H9 (cell line): ENCODE measurements around the gene ZNF414. TPM values are rescaled to one million over a fixed set of nuclear protein-coding genes. Genes with fewer than 3 reads are reported as not detected.

Experiments
- DNase-seq: peaks from one replicate; pipeline ENCODE4 v3.0.0-alpha.2; 2017
- H2AFZ ChIP-seq: one replicate; pipeline ENCODE4 v1.6.1; 2013; ENCODE audit warnings: mild to moderate bottlenecking, low read length, control low read depth, moderate library complexity
- H2AK5ac ChIP-seq: 2 replicates; pipeline ENCODE4 v1.6.1; 2013; ENCODE audit warnings: low read length, control low read depth, mixed read lengths; ENCODE audit not compliant: insufficient read length
- H2BK120ac ChIP-seq: one replicate; pipeline ENCODE4 v1.6.1; 2013; ENCODE audit warnings: low read depth, mild to moderate bottlenecking, low read length, control low read depth, inconsistent platforms; ENCODE audit not compliant: poor library complexity, severe bottlenecking
- H2BK12ac ChIP-seq: 2 replicates; pipeline ENCODE4 v1.6.1; 2013; ENCODE audit warnings: low read length, control low read depth, mixed read lengths, low read depth; ENCODE audit not compliant: insufficient read length
- H2BK15ac ChIP-seq: 2 replicates; pipeline ENCODE4 v1.6.1; 2013; ENCODE audit warnings: low read depth, low read length, control low read depth
- H2BK20ac ChIP-seq: one replicate; pipeline ENCODE4 v1.6.1; 2013; ENCODE audit warnings: low read depth, mild to moderate bottlenecking, low read length, control low read depth, inconsistent platforms; ENCODE audit not compliant: poor library complexity, severe bottlenecking
- H2BK5ac ChIP-seq: 2 replicates; pipeline ENCODE4 v1.6.1; 2013; ENCODE audit warnings: low read length, control low read depth, mixed read lengths; ENCODE audit not compliant: insufficient read length
- H3K14ac ChIP-seq: 2 replicates; pipeline ENCODE4 v1.6.1; 2013; ENCODE audit warnings: low read length, control low read depth; ENCODE audit not compliant: insufficient read depth
- H3K18ac ChIP-seq: 2 replicates; pipeline ENCODE4 v1.6.1; 2013; ENCODE audit warnings: low read depth, mild to moderate bottlenecking, mixed read lengths, low read length, control low read depth; ENCODE audit not compliant: insufficient read length
- H3K23ac ChIP-seq: 2 replicates; pipeline ENCODE4 v1.6.1; 2013; ENCODE audit warnings: low read length, control low read depth, mixed read lengths, low read depth; ENCODE audit not compliant: insufficient read length
- H3K23me2 ChIP-seq: 2 replicates; pipeline ENCODE4 v1.6.1; 2013; ENCODE audit warnings: low read depth, mild to moderate bottlenecking, mixed read lengths, low read length, control low read depth; ENCODE audit not compliant: insufficient read length, poor library complexity, severe bottlenecking
- H3K27ac ChIP-seq: 2 replicates; pipeline ENCODE4 v1.5.1; 2013; ENCODE audit warnings: low read length, control low read depth, mixed read lengths, low read depth; ENCODE audit not compliant: insufficient read length
- H3K27me3 ChIP-seq: 2 replicates; pipeline ENCODE4 v1.6.1; 2013; ENCODE audit warnings: low read length, control low read depth, inconsistent platforms; ENCODE audit not compliant: insufficient read depth
- H3K4ac ChIP-seq: 2 replicates; pipeline ENCODE4 v1.6.1; 2013; ENCODE audit warnings: low read depth, mild to moderate bottlenecking, control low read depth, inconsistent platforms, low read length, moderate library complexity
- H3K4me1 ChIP-seq: 2 replicates; pipeline ENCODE4 v1.6.1; 2013; ENCODE audit warnings: low read length, control low read depth, inconsistent platforms; ENCODE audit not compliant: insufficient read depth
- H3K4me2 ChIP-seq: 2 replicates; pipeline ENCODE4 v1.6.1; 2013; ENCODE audit warnings: low read length, control low read depth, mixed read lengths; ENCODE audit not compliant: insufficient read length, insufficient read depth
- H3K56ac ChIP-seq: 2 replicates; pipeline ENCODE4 v1.6.1; 2013; ENCODE audit warnings: low read depth, mild to moderate bottlenecking, mixed read lengths, low read length, control low read depth; ENCODE audit not compliant: insufficient read length
- H3K79me1 ChIP-seq: 2 replicates; pipeline ENCODE4 v1.6.1; 2013; ENCODE audit warnings: low read depth, mild to moderate bottlenecking, moderate library complexity, low read length, control low read depth, inconsistent platforms; ENCODE audit not compliant: insufficient read depth, poor library complexity, severe bottlenecking
- H3K79me2 ChIP-seq: 2 replicates; pipeline ENCODE4 v1.6.1; 2013; ENCODE audit warnings: low read length, control low read depth, inconsistent platforms; ENCODE audit not compliant: insufficient read depth
- H3K9ac ChIP-seq: 2 replicates; pipeline ENCODE4 v1.6.1; 2013; ENCODE audit warnings: low read length, control low read depth, mixed read lengths; ENCODE audit not compliant: insufficient read length; ENCODE audit errors: extremely low read depth
- H3K9me3 ChIP-seq: one replicate; pipeline ENCODE4 v1.6.1; 2013; ENCODE audit warnings: low read depth, low read length, inconsistent platforms; ENCODE audit not compliant: control insufficient read depth
- H3T11ph ChIP-seq: one replicate; pipeline ENCODE4 v1.6.1; 2013; ENCODE audit warnings: mild to moderate bottlenecking, low read length, control low read depth, inconsistent platforms
- H4K20me1 ChIP-seq: one replicate; pipeline ENCODE4 v1.6.1; 2013; ENCODE audit not compliant: control insufficient read depth, insufficient read length, insufficient read depth
- H4K5ac ChIP-seq: 2 replicates; pipeline ENCODE4 v1.6.1; 2013; ENCODE audit warnings: low read depth, mild to moderate bottlenecking, mixed read lengths, low read length, control low read depth; ENCODE audit not compliant: insufficient read length
- H4K8ac ChIP-seq: replicated peaks from 2 replicates; pipeline ENCODE4 v1.6.1; 2013; ENCODE audit warnings: low read length, control low read depth, mixed read lengths, low read depth; ENCODE audit not compliant: insufficient read length
- H4K91ac ChIP-seq: 2 replicates; pipeline ENCODE4 v1.6.1; 2013; ENCODE audit warnings: low read depth, mild to moderate bottlenecking, moderate library complexity, mixed read lengths, low read length, control low read depth; ENCODE audit not compliant: insufficient read length
- H3K27ac Mint-ChIP-seq, 3 experiments: 2 replicates in 2 of 3; 3 replicates in 1 of 3; pipeline ENCODE4 v1.8.0; 2020 to 2021; ENCODE audit warnings: mixed read lengths in 3 of 3, mild to moderate bottlenecking in 1 of 3, moderate library complexity in 1 of 3
- H3K27me3 Mint-ChIP-seq: 2 replicates; pipeline ENCODE4 v1.8.0; 2021; ENCODE audit warnings: low read depth, mild to moderate bottlenecking, moderate library complexity, mixed read lengths
- H3K36me3 Mint-ChIP-seq, 3 experiments: 2 replicates in 2 of 3; 3 replicates in 1 of 3; pipeline ENCODE4 v1.8.0; 2020 to 2021; ENCODE audit warnings: low read depth in 3 of 3, mixed read lengths in 3 of 3; ENCODE audit not compliant: insufficient read depth in 1 of 3
- H3K4me1 Mint-ChIP-seq, 2 experiments: 2 replicates each; pipeline ENCODE4 v1.8.0; 2020; ENCODE audit warnings: mixed read lengths in 2 of 2
- H3K4me3 Mint-ChIP-seq, 2 experiments: 2 replicates in 1 of 2; 3 replicates in 1 of 2; pipeline ENCODE4 v1.8.0; 2020 to 2021; ENCODE audit warnings: mild to moderate bottlenecking in 2 of 2, mixed read lengths in 2 of 2, moderate library complexity in 1 of 2
- H3K9me3 Mint-ChIP-seq, 2 experiments: 2 replicates in 1 of 2; 3 replicates in 1 of 2; pipeline ENCODE4 v1.8.0; 2020; ENCODE audit warnings: mild to moderate bottlenecking in 2 of 2, mixed read lengths in 2 of 2, moderate library complexity in 1 of 2
- WGBS: extraction: QIAGEN DNeasy Blood & Tissue Kit; methylation state at CpG from one replicate; pipeline ENCODE4 v1.1.7; 2013; ENCODE audit warnings: missing lambda C conversion rate, low lambda C conversion rate, mixed read lengths; ENCODE audit not compliant: insufficient read length; ENCODE audit errors: extremely low coverage; 5-methylcytosine and 5-hydroxymethylcytosine counted together
- total RNA-seq: library from RNA; stranded (reverse); gene quantifications from 2 replicates; pipeline ENCODE4 v1.2.1, GENCODE V29; 2021
- TF ChIP-seq, protein P1 (sequence below): fragments of 200-600 bp; sonication (generic); conservative IDR thresholded peaks from 3 replicates; pipeline ENCODE4 v1.8.0; 2021; ENCODE audit warnings: antibody characterized with exemption, mild to moderate bottlenecking

ZNF414 gene
- total RNA-seq, 1 experiment from 2014 or later: 29.3 TPM

DNA sequence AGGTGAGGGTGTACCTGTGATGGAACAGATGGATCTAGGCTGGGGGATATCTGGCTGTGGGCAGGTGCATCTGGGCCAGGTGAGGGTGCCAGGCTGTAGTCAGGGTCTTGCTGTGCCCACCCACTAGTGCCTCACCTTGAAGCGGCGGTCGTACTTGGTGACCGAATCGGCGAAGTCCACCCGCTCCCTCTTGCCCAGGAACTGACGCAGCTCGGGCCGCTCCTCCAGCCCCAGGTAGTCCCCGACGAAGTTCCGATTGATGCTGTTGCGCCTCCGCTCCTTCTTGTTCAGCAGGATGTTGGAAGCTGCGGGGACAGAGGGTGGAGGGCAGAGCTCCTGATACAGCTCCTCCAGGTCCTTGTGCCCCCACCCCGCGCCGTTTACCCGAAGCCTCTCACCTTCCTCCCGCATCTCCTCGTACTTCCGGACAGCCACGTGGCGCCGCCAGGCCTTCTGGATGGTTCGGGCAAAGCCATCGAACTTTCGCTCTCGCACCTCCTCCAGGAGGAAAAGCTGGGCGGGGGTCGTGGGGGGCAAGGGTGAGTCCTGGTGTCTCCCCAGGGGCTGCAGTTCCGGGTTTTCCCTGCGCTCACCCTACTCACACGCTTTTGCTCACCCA, 16.2 kb upstream of the ZNF414 start:
- H3K18ac ChIP-seq: no peak overlapping the region
- no peak overlapping the region for H4K8ac ChIP-seq
- H2BK12ac ChIP-seq: no peak overlapping the region
- H3K4ac ChIP-seq: no peak overlapping the region
- H3K27ac ChIP-seq: no peak overlapping the region
- H2BK120ac ChIP-seq: no peak overlapping the region
- TF ChIP-seq, protein P1, sequence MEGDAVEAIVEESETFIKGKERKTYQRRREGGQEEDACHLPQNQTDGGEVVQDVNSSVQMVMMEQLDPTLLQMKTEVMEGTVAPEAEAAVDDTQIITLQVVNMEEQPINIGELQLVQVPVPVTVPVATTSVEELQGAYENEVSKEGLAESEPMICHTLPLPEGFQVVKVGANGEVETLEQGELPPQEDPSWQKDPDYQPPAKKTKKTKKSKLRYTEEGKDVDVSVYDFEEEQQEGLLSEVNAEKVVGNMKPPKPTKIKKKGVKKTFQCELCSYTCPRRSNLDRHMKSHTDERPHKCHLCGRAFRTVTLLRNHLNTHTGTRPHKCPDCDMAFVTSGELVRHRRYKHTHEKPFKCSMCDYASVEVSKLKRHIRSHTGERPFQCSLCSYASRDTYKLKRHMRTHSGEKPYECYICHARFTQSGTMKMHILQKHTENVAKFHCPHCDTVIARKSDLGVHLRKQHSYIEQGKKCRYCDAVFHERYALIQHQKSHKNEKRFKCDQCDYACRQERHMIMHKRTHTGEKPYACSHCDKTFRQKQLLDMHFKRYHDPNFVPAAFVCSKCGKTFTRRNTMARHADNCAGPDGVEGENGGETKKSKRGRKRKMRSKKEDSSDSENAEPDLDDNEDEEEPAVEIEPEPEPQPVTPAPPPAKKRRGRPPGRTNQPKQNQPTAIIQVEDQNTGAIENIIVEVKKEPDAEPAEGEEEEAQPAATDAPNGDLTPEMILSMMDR: no peak
- no peak overlapping the region; a peak in 1 of 7 replicates for H3K27ac Mint-ChIP-seq
- H3K4me1 Mint-ChIP-seq: peaks cover 8 to 19% of the 10 kb centered on the region in 2 experiments
- no peak overlapping the region for H3T11ph ChIP-seq
- peaks cover 0 to 2% (median 0%) of the 10 kb centered on the region in 3 experiments; a peak in 3 of 7 replicates for H3K36me3 Mint-ChIP-seq
- no peak for DNase-seq
- peaks cover 3% of the 10 kb centered on the region; the same call in 1 of the 2 replicates for H3K4me1 ChIP-seq
- no peak overlapping the region; the same call in 1 of the 2 replicates for H3K14ac ChIP-seq
- H3K27me3 Mint-ChIP-seq: peaks cover 5% of the 10 kb centered on the region
- H2AFZ ChIP-seq: no peak overlapping the region
- H3K4me3 Mint-ChIP-seq: peak overlapping the region in 1 of 2 experiments; percentile 9; a peak in 1 of 5 replicates
- no peak overlapping the region for H3K4me2 ChIP-seq
- H3K79me1 ChIP-seq: no peaks in the 10 kb centered on the region
- H4K91ac ChIP-seq: no peak overlapping the region
- H3K9me3 ChIP-seq: no peaks in the 10 kb centered on the region
- H3K79me2 ChIP-seq: no peaks in the 10 kb centered on the region
- H4K20me1 ChIP-seq: no peaks in the 10 kb centered on the region
- H2BK15ac ChIP-seq: no peak overlapping the region
- no peak overlapping the region for H3K56ac ChIP-seq
- H4K5ac ChIP-seq: no peak overlapping the region
- H3K23ac ChIP-seq: no peak overlapping the region
- H3K9me3 Mint-ChIP-seq: no peaks in the 10 kb centered on the region; a peak in 1 of 5 replicates
- no peaks in the 10 kb centered on the region for H3K27me3 ChIP-seq
- H2BK20ac ChIP-seq: no peak overlapping the region
- no peaks in the 10 kb centered on the region for H3K23me2 ChIP-seq
- no peak overlapping the region for H2AK5ac ChIP-seq
- no peak overlapping the region for H2BK5ac ChIP-seq
- WGBS: no CpG with 5 or more reads among the region's 35 CpGs
- no peak overlapping the region for H3K9ac ChIP-seq
